ENCODE data around the gene MAP2K6.
A peak's percentile ranks its signal among the peaks of the same experiment; 100 is the strongest.
"Not testable (repeated sequence)": the region's sequence is repeated elsewhere in the genome, so short reads cannot be mapped to it uniquely, and the experiment has no call there.

MAP2K6 gene

GRCh38 chr17:69460963-69461922, 46.7 kb downstream of the MAP2K6 start:
- DNase-seq: no peak

- no peak for DNase-seq
Observed at GRCh38 chr17:69461951-69462369, 47.5 kb downstream of the MAP2K6 start.

GRCh38 chr17:69462882-69463281, 48.4 kb downstream of the MAP2K6 start:
- no peak for DNase-seq

GRCh38 chr17:69466451-69466850, 52.0 kb downstream of the MAP2K6 start:
- DNase-seq: no peak

- DNase-seq: peak in 1 of 2 donors; percentile 18
Observed at GRCh38 chr17:69466905-69467667, 52.6 kb downstream of the MAP2K6 start.

GRCh38 chr17:69468207-69468606, 53.7 kb downstream of the MAP2K6 start:
- DNase-seq: no peak

GRCh38 chr17:69470702-69471101, 56.2 kb downstream of the MAP2K6 start:
- DNase-seq: no peak

GRCh38 chr17:69471406-69471805, 56.9 kb downstream of the MAP2K6 start:
- DNase-seq: no peak

GRCh38 chr17:69473841-69474831, 59.6 kb downstream of the MAP2K6 start:
- no peak for DNase-seq

GRCh38 chr17:69477204-69477902, 62.9 kb downstream of the MAP2K6 start:
- DNase-seq: no peak

- DNase-seq: no peak
Observed at GRCh38 chr17:69477903-69478266, 63.4 kb downstream of the MAP2K6 start.

- DNase-seq: no peak
Observed at GRCh38 chr17:69478916-69479315, 64.4 kb downstream of the MAP2K6 start.

- DNase-seq: not testable (repeated sequence)
Observed at GRCh38 chr17:69479756-69480155, 65.3 kb downstream of the MAP2K6 start.

- no peak for DNase-seq
Observed at GRCh38 chr17:69480245-69480644, 65.7 kb downstream of the MAP2K6 start.

- DNase-seq: no peak
Observed at GRCh38 chr17:69485251-69485661, 70.8 kb downstream of the MAP2K6 start.

GRCh38 chr17:69485901-69486643, 71.6 kb downstream of the MAP2K6 start:
- no peak for DNase-seq

- no peak for DNase-seq
Observed at GRCh38 chr17:69486779-69487637, 72.5 kb downstream of the MAP2K6 start.

- DNase-seq: no peak
Observed at GRCh38 chr17:69489313-69489712, 74.8 kb downstream of the MAP2K6 start.

GRCh38 chr17:69492410-69493071, 78.0 kb downstream of the MAP2K6 start:
- DNase-seq: no peak

- DNase-seq: no peak
Observed at GRCh38 chr17:69495787-69496186, 81.3 kb downstream of the MAP2K6 start.
